ENCODE results near the gene USP6NL. TPM values are rescaled to one million over a fixed set of nuclear protein-coding genes. Genes with fewer than 3 reads are reported as not detected.

The USP6NL gene
- total and polyA plus RNA-seq, 8 donors = 2.2 to 10.4 (median 5.1) TPM

GRCh38 chr10:11411926-11412545 is 199.4 kb downstream of the USP6NL start:
- TF ChIP-seq, protein P1, sequence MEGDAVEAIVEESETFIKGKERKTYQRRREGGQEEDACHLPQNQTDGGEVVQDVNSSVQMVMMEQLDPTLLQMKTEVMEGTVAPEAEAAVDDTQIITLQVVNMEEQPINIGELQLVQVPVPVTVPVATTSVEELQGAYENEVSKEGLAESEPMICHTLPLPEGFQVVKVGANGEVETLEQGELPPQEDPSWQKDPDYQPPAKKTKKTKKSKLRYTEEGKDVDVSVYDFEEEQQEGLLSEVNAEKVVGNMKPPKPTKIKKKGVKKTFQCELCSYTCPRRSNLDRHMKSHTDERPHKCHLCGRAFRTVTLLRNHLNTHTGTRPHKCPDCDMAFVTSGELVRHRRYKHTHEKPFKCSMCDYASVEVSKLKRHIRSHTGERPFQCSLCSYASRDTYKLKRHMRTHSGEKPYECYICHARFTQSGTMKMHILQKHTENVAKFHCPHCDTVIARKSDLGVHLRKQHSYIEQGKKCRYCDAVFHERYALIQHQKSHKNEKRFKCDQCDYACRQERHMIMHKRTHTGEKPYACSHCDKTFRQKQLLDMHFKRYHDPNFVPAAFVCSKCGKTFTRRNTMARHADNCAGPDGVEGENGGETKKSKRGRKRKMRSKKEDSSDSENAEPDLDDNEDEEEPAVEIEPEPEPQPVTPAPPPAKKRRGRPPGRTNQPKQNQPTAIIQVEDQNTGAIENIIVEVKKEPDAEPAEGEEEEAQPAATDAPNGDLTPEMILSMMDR (IDR thresholded peaks at IDR 0.05) = no peak
- 73 to 78% methylated on average over 2 of the region's 2 CpGs for WGBS, 2 donors
- DNase-seq (no peak), ATAC-seq (no peak), FAIRE-seq (no peak)
- H3K27me3 ChIP-seq = no peaks in the 10 kb centered on the region
- no peak overlapping the region for H3K27ac ChIP-seq
- no peaks in the 10 kb centered on the region for H3K9me3 ChIP-seq
- no peaks in the 10 kb centered on the region for H3K36me3 ChIP-seq
- H3K4me3 ChIP-seq = no peak overlapping the region
- H3K4me1 ChIP-seq = no peaks in the 10 kb centered on the region
- intact Hi-C loops (cut with DNase I) = no loop called here

DNA sequence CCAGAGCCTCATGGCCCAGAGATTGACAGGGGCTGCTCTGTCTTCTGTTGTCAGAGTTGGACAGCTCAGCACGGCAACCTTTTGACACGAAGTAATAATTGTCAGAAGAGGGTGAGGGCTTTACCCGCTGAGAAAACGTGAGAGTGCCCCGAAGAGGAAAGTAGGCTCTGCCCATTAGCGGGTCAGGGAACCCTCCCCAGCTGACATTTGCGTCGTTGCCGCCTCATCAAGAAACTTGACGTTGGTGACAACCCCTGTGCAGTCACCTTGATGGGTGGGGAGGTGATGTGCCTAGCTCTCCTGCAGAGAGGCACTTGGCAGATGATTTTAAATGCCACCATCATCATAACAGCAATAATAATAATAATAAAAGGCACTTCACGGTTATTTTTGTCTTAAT is 202.1 kb downstream of the USP6NL start:
- H3K36me3 ChIP-seq = no peaks in the 10 kb centered on the region
- H3K27me3 ChIP-seq = no peaks in the 10 kb centered on the region
- no peak overlapping the region for H3K4me3 ChIP-seq
- no peak overlapping the region for H3K27ac ChIP-seq
- H3K4me1 ChIP-seq = no peaks in the 10 kb centered on the region
- intact Hi-C loops (cut with DNase I) = no loop called here
- TF ChIP-seq, protein P1 (IDR thresholded peaks at IDR 0.05) = no peak
- DNase-seq (no peak), ATAC-seq (no peak), FAIRE-seq (no peak)
- 40 to 51% methylated on average over 11 of the region's 11 CpGs for WGBS, 2 donors
- no peaks in the 10 kb centered on the region for H3K9me3 ChIP-seq

GRCh38 chr10:11407939-11408338 is 203.5 kb downstream of the USP6NL start:
- ATAC-seq (no peak), FAIRE-seq (no peak), DNase-seq (no peak)
- TF ChIP-seq, protein P1 (IDR thresholded peaks at IDR 0.05) = no peak
- intact Hi-C loops (cut with DNase I) = no loop called here
- H3K4me3 ChIP-seq = no peak overlapping the region
- H3K4me1 ChIP-seq = no peaks in the 10 kb centered on the region
- H3K27me3 ChIP-seq = no peaks in the 10 kb centered on the region
- no peaks in the 10 kb centered on the region for H3K9me3 ChIP-seq
- 61 to 76% methylated on average over 2 of the region's 2 CpGs for WGBS, 2 donors
- no peak overlapping the region for H3K27ac ChIP-seq
- no peaks in the 10 kb centered on the region for H3K36me3 ChIP-seq

DNA sequence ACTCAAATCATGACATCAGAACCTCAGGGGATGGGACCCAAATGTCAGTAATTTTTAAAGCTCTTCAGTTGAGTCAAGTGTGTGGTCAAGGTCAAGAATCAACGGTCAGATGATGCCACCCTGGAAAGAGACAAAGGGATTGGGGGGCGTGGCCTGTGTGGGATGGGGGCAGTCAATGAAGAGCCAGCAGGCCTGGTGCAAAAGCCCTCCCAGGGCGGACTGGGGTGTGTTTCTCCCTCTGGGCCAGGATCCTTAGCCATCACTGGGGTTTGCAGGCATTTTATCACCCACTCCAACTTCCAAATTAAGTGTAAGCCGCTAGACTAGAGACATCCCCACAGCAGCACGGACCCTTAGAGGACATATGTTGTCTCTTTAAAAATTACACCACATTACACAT is 204.7 kb downstream of the USP6NL start:
- H3K4me1 ChIP-seq = no peaks in the 10 kb centered on the region
- intact Hi-C loops (cut with DNase I) = no loop called here
- WGBS, 2 donors = 58 to 63% methylated on average over 5 of the region's 5 CpGs
- H3K36me3 ChIP-seq = no peaks in the 10 kb centered on the region
- no peaks in the 10 kb centered on the region for H3K9me3 ChIP-seq
- no peaks in the 10 kb centered on the region for H3K27me3 ChIP-seq
- TF ChIP-seq, protein P1 (IDR thresholded peaks at IDR 0.05) = no peak
- no peak overlapping the region for H3K4me3 ChIP-seq
- ATAC-seq = no peak
- no peak for DNase-seq
- no peak for FAIRE-seq
- no peak overlapping the region for H3K27ac ChIP-seq

GRCh38 chr10:11404901-11405300 is 206.5 kb downstream of the USP6NL start:
- intact Hi-C loops (cut with DNase I) = no loop called here
- FAIRE-seq (no peak), ATAC-seq (no peak), DNase-seq (no peak)
- Histone ChIP-seq H3K4me1 (no peaks in the 10 kb centered on the region), H3K27me3 (no peaks in the 10 kb centered on the region), H3K9me3 (no peaks in the 10 kb centered on the region), H3K27ac (no peak overlapping the region), H3K36me3 (no peaks in the 10 kb centered on the region), H3K4me3 (no peak overlapping the region)
- TF ChIP-seq, protein P1 (IDR thresholded peaks at IDR 0.05) = no peak
- WGBS, 2 donors = 59 to 70% methylated on average over 13 of the region's 13 CpGs

Other genes with a start within 250 kb of the USP6NL start
- 10 to 100 TPM; 12.3 to 19.6 (median 16.6) TPM for gene ECHDC3, start 130.7 kb upstream of the USP6NL start, total RNA-seq
- gene ECHDC3, start 130.7 kb upstream of the USP6NL start, polyA plus RNA-seq = 10 to 100 TPM in 1 of 2 donors, 1 to 10 TPM in 1; 9.7 to 18.8 TPM
- 10 to 100 TPM in 3 of 6 donors, 1 to 10 TPM in 3; 5.7 to 21.2 (median 11.1) TPM for gene PROSER2, start 211.7 kb upstream of the USP6NL start, total RNA-seq
- 10 to 100 TPM in 1 of 2 donors, 1 to 10 TPM in 1; 8.1 to 12.4 TPM for gene PROSER2, start 211.7 kb upstream of the USP6NL start, polyA plus RNA-seq